IPS-18c (cell line): ENCODE measurements around the gene OSGEPL1.
"Not testable (repeated sequence)": the region's sequence is repeated elsewhere in the genome, so short reads cannot be mapped to it uniquely, and the experiment has no call there.

Experiments
- H3K4me3 ChIP-seq: 2 replicates; pipeline ENCODE4 v1.7.0; 2013; ENCODE audit warnings: low read depth, mild to moderate bottlenecking, low read length, moderate library complexity; ENCODE audit not compliant: insufficient read depth
- H3K9me3 ChIP-seq: one replicate; pipeline ENCODE4 v1.6.1; 2013; ENCODE audit warnings: mild to moderate bottlenecking, low read length, moderate library complexity; ENCODE audit not compliant: control insufficient read depth, insufficient read depth

OSGEPL1 gene

DNA sequence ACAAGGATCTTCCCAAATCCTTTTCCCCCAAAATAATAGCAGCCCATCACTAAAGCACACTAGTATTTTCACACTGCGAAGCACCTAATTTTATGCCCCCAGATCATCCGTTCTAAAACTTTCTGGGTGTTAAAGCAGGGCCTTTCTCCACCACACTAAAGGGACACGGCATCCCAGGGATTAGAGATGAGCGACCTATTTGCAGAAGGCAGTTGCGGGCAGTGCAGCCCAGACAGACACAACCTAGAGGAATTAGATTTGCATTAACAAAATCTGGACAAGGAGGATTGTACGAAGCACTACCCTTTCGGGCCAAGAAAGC is 402 bp downstream of the OSGEPL1 start:
- peak overlapping the region; percentile 70 for H3K4me3 ChIP-seq
- no peaks in the 10 kb centered on the region for H3K9me3 ChIP-seq

DNA sequence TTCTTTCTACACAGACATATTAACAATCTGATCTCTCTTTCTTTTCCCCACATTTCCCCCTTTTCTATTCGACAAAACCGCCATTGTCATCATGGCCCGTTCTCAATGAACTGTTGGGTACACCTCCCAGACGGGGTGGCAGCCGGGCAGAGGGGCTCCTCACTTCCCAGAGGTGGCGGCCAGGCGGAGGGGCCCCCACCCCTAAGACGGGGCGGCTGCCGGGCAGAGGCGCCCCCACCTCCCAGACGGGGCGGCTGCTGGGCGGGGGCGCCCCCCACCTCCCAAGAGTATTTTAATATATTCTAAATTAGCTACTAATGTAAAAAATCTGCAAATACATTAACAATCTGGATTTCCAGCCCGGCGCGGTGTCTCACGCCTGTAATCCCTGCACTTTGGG is 2.4 kb downstream of the OSGEPL1 start:
- H3K4me3 ChIP-seq, H3K9me3 ChIP-seq: not testable (repeated sequence)

DNA sequence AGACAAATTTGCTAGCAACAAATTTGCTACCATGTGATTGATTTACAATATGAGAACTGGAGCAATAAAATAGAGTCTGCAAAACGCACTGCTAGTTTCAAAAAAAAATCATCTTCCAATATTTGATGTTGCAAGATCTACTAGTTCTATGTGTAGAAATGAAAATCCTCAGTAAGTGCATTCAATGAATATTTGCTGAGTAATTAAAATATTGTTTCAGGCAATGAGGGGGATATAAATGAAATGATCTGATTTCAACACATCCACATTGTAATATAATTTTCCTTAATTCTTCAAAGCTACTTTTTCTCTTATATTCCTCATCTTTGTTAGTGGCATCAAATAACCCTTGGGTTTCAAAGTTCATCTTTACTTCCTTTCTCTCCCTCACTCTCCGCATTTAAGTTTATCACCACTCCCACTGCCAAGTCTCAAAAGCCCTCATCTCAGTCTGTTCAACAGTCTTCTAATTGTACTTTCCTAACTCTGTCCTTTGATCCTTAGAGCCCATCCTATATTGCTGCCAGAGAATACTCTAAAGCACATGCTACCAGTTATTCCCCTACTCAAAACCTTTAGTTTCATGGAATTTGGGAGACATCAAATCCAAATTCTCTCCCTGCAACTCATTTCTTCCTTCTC is 6.2 kb downstream of the OSGEPL1 start:
- Histone ChIP-seq H3K9me3 (no peaks in the 10 kb centered on the region), H3K4me3 (no peak overlapping the region)

DNA sequence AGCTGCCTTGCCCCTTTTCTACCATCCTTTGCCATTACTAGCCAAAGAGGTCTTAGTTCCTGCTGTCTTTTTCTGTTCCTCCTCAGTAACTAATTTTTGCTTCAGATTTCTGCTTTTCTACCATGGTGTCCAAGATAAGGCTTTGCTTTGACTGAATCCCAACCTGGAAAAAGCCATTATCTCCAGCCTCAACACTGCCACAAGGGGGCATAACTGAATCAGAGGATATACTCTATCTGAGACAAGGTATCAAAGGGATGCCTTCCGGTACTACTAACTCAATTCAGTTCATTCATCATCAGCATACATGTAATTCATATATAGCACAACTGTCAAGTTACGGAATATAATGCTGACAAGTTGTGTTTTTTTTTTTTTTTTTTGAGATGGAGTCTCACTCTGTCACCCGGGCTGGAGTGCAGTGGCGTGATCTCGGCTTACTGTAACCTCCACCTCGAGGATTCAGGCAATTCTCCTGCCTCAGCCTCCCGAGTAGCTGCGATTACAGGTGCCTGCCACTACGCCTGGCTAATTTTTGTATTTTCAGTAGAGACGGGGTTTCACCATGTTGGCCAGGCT is 11.4 kb downstream of the OSGEPL1 start:
- Histone ChIP-seq H3K4me3 (no peak overlapping the region), H3K9me3 (no peaks in the 10 kb centered on the region)

DNA sequence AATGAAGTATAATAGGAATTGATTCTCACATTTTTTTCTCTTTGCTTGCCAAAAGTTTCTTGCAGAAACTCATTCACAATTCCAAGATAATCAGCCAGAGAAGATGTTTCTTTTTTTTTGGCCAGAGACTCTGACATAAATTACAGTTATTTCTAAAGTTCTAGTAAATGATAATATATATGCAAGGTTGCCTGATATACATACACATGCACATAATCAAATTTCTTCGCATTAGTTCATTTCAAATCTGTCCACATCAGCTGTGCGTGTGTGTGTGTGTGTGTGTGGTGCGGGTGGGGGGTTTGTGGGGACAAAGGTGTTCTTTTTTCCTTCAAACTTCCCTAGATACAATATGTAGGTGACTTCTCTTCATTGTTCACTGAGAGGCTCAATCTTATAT is 33.2 kb downstream of the OSGEPL1 start:
- Histone ChIP-seq H3K4me3 (no peak overlapping the region), H3K9me3 (no peaks in the 10 kb centered on the region)

DNA sequence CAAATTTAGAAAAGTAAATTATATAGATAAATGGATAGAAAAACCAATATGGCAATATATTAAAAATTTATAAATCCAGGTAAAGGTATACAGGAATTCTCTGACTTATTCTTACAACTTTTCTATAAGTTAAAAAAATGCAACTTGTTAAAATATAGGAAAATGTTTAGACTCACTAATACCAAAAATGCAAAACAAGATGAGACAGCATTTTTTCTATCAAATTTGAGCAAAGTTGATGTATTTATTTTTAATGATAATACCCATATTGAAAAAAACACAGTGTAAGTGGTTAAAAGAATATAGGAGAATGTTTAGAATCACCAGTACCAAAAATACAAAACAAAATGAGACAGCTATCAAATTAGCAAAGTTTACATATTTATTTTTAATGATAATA is 35.7 kb downstream of the OSGEPL1 start:
- no peak overlapping the region for H3K4me3 ChIP-seq
- H3K9me3 ChIP-seq, result no peaks in the 10 kb centered on the region

DNA sequence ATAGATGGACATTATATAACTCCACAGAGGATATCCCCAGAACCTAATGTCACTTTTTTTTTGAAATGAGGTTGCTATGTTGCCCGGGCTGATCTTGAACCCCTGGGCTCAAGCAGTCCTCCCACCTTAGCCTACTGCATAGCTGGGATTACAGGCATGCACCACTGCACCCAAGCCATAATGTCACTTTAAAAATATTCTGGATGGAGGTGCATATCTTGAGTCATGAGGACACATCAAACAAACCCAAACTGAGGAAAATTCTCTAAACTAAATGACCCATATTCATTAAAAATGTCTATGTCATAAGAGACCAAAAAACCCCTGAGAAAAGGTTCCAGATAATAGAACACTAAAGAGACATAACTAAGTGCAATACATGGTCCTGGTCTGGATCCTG is 36.3 kb downstream of the OSGEPL1 start:
- H3K4me3 ChIP-seq, result no peak overlapping the region
- no peaks in the 10 kb centered on the region for H3K9me3 ChIP-seq

DNA sequence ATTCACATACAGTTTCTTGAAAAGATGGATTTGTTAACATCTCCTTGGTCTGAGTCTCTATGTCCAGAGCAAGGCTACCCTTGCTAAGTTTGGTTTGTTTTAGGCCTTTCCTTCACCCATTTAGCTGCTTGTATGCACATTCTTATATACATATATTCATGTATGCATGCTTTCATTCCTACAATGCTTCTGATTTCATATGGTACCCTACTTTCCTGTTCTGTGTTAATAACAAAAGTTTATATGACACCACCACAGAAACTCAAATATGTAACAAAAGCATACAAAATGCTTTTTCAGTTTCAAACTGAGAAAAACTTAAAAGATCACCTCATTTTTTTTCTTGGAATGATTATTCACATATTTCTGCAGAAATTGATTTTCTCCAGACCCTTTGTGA is 39.4 kb downstream of the OSGEPL1 start:
- Histone ChIP-seq H3K4me3 (no peak overlapping the region), H3K9me3 (no peaks in the 10 kb centered on the region)

DNA sequence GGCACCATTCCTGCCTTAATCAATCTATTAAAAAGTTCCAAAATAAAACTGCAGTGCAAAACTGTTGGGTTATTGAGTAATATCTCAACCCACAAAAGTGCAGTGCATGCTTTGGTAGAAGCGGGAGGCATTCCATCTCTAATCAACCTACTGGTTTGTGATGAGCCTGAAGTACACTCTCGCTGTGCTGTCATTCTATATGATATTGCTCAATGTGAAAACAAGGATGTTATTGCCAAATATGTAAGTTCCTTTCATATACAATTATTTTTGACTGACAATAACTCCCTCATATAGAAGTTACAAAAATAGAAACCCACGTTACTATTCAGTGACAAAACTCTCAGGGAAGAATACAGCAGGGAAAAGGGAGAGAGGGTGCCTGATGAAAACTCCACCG is 43.0 kb downstream of the OSGEPL1 start:
- no peak overlapping the region for H3K4me3 ChIP-seq
- H3K9me3 ChIP-seq, result no peaks in the 10 kb centered on the region

DNA sequence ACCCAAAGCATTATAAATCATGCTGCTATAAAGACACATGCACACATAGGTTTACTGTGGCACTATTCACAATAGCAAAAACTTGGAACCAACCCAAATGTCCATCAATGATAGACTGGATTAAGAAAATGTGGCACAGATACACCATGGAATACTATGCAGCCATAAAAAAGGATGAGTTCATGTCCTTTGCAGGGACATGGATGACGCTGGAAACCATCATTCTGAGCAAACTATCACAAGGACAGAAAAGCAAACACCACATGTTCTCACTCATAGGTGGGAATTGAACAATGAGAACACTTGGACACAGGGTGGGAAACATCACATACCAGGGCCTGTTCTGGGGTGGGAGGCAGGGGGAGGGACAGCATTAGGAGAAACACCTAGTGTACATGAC is 45.0 kb downstream of the OSGEPL1 start:
- H3K4me3 ChIP-seq, H3K9me3 ChIP-seq: not testable (repeated sequence)

DNA sequence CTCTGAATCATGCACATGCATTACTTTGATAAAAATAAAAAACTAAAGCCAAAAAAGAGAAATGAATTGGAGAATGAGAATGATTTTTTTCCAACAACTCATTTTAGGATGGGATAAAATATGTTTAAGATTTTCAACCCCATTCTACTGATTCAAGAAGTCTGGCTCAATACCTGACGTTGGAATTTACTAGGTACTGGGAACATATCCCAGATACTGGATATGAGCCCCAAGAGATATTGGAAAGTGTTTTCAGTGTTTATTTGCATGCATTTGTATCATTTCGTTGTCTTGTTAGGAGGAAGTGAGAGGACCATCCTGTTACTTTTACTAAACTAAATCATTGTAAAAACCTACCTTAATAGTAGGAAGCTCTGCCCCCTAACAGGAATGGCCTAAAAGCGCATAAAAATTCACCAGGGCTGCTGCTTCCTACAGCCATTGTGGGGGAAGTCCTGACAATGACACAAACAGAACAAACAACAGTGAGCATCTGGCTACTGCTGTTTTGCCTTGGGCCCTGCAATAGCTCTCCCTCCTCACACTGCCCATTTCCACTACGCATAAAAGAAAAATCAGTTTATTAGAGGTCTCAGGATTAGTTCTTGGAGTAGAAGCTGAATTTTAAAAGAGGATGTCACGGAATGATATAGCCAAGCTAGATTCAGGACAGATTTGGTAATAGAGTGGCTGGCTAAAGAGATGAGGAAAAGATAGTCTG is 52.9 kb downstream of the OSGEPL1 start:
- peaks cover 7% of the 10 kb centered on the region for H3K9me3 ChIP-seq
- H3K4me3 ChIP-seq, result no peak overlapping the region

DNA sequence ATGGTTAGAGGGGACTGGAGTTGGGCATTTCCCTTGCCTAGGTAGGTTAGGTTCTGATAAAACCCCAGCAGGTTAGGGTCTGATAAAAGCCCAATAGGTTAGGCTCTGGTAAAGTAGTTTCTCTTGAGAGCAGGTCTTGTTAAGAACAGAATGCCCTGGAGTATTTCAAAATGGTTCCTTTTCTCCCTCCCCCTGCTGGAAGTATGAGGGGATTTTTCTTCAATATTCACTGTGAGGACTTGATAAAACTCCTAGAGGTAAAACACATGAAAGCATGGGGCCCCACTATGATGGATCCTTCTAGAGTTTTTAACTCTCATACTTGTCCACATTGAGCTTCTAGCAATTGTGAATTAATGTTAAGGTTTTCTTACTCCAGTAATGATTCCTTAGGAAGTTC is 60.5 kb downstream of the OSGEPL1 start:
- Histone ChIP-seq H3K9me3 (no peaks in the 10 kb centered on the region), H3K4me3 (no peak overlapping the region)

DNA sequence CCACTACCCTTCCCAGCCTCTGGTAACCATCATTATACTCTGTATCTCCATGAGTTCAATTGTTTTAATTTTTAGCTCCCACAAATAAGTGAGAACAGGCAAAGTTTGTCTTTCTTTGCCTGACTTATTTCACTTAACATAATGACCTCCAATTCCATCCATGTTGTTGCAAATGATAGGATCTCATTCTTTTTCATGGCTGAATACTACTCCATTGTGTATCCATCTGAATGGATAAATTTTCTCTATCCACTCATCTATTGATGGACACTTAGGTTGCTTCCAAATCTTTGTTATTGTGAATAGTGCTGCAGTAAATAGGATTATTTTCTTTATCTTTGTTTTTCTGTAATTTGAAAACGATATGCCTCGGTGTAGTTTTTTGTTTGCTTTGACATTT is 61.9 kb downstream of the OSGEPL1 start:
- no peaks in the 10 kb centered on the region for H3K9me3 ChIP-seq
- no peak overlapping the region for H3K4me3 ChIP-seq

DNA sequence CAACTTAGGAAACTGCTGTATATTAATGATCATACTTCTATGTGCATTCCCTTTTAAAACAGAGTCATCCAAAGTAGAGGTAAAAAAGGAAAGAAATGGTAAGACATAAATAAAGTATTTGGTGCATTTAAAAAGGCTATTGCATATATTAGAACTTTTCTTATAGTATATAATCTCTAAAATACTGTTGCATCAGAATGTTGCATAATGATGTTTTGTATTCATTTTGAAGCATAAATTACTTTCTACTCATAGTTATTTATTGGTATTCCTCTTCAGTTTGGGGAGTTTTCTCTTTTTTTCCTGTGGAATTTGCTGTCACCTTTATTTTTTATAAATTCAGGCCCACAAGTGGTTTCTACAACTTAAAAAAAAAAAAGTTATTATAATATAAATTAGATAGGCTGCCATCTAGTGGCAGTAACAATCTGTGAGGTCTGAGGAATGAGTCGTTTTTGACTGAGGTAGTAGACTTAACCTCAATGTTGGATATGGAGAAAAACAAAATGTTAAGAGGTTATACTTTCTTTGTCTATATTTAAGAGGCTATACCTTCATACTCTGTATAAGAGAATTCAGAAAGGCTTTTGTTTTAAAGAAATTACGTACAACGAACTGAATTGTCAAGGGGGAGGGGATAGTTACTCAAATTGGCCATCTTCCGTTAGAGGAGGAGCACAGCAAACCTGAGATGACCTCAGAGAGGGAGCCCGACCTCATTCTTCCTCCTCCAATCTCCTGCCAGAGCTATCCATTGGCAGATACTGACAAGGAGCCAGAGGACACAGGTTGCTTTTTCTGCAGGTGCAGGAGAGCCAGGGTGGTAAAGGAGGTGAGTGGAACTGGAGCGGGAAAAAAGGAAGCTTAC is 64.3 kb downstream of the OSGEPL1 start:
- H3K9me3 ChIP-seq, result peaks cover 2% of the 10 kb centered on the region
- no peak overlapping the region for H3K4me3 ChIP-seq
